Breast epithelium (tissue), 3 donors: ENCODE data around the gene APBA1.

Experiments used
- POLR2A ChIP-seq: fragments of 450-650 bp; IDR thresholded peaks from one replicate; pipeline ENCODE4 v1.6.1; 2016; ENCODE audit warnings: antibody characterized with exemption, mild to moderate bottlenecking, moderate library complexity
- TF ChIP-seq, protein P1 (sequence below), 3 donors: fragments of 450-650 bp; IDR thresholded peaks; one replicate each; pipeline ENCODE4 v1.5.1; 2016 to 2017; ENCODE audit warnings: antibody characterized with exemption in 3 of 3, mild to moderate bottlenecking in 3 of 3, moderate library complexity in 3 of 3

GRCh38 chr9:69433392-69433791 lies 238.8 kb downstream of the APBA1 start:
- TF ChIP-seq POLR2A = no peak
- TF ChIP-seq, protein P1, sequence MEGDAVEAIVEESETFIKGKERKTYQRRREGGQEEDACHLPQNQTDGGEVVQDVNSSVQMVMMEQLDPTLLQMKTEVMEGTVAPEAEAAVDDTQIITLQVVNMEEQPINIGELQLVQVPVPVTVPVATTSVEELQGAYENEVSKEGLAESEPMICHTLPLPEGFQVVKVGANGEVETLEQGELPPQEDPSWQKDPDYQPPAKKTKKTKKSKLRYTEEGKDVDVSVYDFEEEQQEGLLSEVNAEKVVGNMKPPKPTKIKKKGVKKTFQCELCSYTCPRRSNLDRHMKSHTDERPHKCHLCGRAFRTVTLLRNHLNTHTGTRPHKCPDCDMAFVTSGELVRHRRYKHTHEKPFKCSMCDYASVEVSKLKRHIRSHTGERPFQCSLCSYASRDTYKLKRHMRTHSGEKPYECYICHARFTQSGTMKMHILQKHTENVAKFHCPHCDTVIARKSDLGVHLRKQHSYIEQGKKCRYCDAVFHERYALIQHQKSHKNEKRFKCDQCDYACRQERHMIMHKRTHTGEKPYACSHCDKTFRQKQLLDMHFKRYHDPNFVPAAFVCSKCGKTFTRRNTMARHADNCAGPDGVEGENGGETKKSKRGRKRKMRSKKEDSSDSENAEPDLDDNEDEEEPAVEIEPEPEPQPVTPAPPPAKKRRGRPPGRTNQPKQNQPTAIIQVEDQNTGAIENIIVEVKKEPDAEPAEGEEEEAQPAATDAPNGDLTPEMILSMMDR (IDR thresholded peaks at IDR 0.05) = no peak
